Gastroesophageal sphincter (tissue), 4 donors: ENCODE results near the gene RALGPS2. TPM values are rescaled to one million over a fixed set of nuclear protein-coding genes. Genes with fewer than 3 reads are reported as not detected.

ENCODE experiments used
- ATAC-seq: fragments of 150-250 bp; one replicate; pipeline ENCODE4 v1.9.1; 2016; ENCODE audit warnings: mild to moderate bottlenecking, moderate library complexity
- H3K27ac ChIP-seq, 4 donors: fragments of 200-600 bp; sonication (generic) in 3 of 4; 1 replicate in 3 of 4; 2 replicates in 1 of 4; pipeline ENCODE4 v1.5.1; 2016 to 2019
- H3K27me3 ChIP-seq: fragments of 200-600 bp; sonication (generic); one replicate; pipeline ENCODE4 v1.5.1; 2019
- H3K36me3 ChIP-seq, 2 donors: fragments of 200-600 bp; sonication (generic); one replicate each; pipeline ENCODE4 v1.5.1; 2019; ENCODE audit warnings: control low read depth in 1 of 2
- H3K4me1 ChIP-seq, 3 donors: fragments of 200-600 bp; sonication (generic); 1 replicate in 2 of 3; 2 replicates in 1 of 3; pipeline ENCODE4 v1.5.1; 2016 to 2019; ENCODE audit warnings: control low read depth in 2 of 3
- H3K4me3 ChIP-seq, 2 donors: fragments of 200-600 bp; sonication (generic); one replicate each; pipeline ENCODE4 v1.5.1; 2019; ENCODE audit warnings: mild to moderate bottlenecking in 1 of 2, moderate library complexity in 1 of 2
- H3K9me3 ChIP-seq, 3 donors: fragments of 200-600 bp; sonication (generic); one replicate each; pipeline ENCODE4 v1.5.1; 2017 to 2019; ENCODE audit warnings: control low read depth in 2 of 3
- EP300 ChIP-seq: sonication (generic); formaldehyde crosslinking; IDR thresholded peaks from one replicate; pipeline ENCODE4 v1.6.1; 2017; ENCODE audit warnings: antibody characterized with exemption, mild to moderate bottlenecking
- POLR2A ChIP-seq, 2 donors: fragments of 450-650 bp; IDR thresholded peaks; one replicate each; pipeline ENCODE4 v1.6.1; 2017; ENCODE audit warnings: antibody characterized with exemption in 2 of 2, mild to moderate bottlenecking in 2 of 2, moderate library complexity in 1 of 2
- POLR2AphosphoS5 ChIP-seq: sonication (generic); formaldehyde crosslinking; IDR thresholded peaks from one replicate; pipeline ENCODE4 v1.6.1; 2017; ENCODE audit warnings: antibody characterized with exemption
- WGBS, 2 donors: methylation state at CpG; one replicate each; pipeline ENCODE4 v1.1.5; 2018; ENCODE audit warnings: low coverage in 1 of 2; 5-methylcytosine and 5-hydroxymethylcytosine counted together
- total RNA-seq, 4 donors: library from RNA; depleted of rRNA; stranded (reverse); fragments of >200 nt; gene quantifications; one replicate each; pipeline ENCODE4 v1.1.0, GENCODE V29; 2016
- TF ChIP-seq, protein P1 (sequence below), 4 experiments: fragments of 200-600 bp in 2 of 4; fragments of 450-650 bp in 2 of 4; sonication (generic) in 1 of 4; IDR thresholded peaks; one replicate each; pipeline ENCODE4 v1.5.1; 2017 to 2019; ENCODE audit warnings: antibody characterized with exemption in 4 of 4, mild to moderate bottlenecking in 2 of 4, moderate library complexity in 2 of 4

Gene RALGPS2
- total RNA-seq, result 10 to 100 TPM; 12.0 to 17.7 (median 15.1) TPM

DNA sequence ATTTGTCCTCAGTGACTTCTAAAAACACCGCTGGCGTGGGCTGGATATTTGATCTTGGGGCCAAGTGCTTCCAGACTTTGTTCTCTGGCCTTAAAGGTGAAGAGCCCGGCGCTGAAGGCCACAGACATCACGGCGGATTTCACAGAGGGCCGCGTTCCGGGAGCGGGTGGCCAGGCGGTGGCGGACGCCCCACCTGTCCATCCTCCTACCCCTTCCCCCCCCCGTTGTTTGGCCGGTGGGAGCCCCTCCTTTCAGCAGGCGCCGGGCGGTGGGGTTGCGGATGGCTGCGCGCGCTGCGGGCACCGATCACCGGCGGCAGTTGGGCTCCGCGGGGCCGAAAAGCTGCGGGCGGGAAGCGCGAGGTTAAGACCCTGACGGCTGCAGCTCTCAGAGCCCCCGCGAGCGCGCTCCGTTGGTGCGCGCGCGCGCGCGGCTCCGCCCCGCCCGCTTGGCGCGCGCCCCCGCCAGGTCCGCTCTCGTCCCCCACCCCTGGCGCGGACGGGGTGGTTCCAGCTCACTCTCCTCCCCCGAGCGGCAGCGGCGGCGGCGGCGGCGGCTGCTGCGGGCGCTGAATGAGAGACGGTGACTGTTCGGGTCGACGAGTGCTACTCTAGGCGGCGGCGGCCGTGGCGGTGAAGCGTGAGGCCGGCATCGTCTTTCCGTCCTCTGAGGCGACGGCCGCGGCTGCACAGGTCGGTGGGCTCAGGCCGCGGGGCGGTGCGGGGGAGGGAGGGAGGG lies at the start of gene RALGPS2:
RALGPS2 (plus strand) TSS at position 517 of the 738 bp plus-strand sequence. CDS start 51,521 bp downstream, outside the sequence.
- peaks cover 0 to 30% (median 0%) of the 10 kb centered on the region in 3 donors for H3K4me1 ChIP-seq
- peak within 1 kb of the TSS in 3 of 4 donors; percentile 75 to 88 (median 85) for H3K27ac ChIP-seq
- H3K4me3 ChIP-seq, result peak within 1 kb of the TSS; percentile 75 to 93
- ATAC-seq, result peak; percentile 87
- TF ChIP-seq POLR2A (IDR thresholded peaks at IDR 0.05) (peak; percentile 34 to 44), EP300 (no peak), POLR2AphosphoS5 (peak; percentile 49)
- TF ChIP-seq, protein P1, sequence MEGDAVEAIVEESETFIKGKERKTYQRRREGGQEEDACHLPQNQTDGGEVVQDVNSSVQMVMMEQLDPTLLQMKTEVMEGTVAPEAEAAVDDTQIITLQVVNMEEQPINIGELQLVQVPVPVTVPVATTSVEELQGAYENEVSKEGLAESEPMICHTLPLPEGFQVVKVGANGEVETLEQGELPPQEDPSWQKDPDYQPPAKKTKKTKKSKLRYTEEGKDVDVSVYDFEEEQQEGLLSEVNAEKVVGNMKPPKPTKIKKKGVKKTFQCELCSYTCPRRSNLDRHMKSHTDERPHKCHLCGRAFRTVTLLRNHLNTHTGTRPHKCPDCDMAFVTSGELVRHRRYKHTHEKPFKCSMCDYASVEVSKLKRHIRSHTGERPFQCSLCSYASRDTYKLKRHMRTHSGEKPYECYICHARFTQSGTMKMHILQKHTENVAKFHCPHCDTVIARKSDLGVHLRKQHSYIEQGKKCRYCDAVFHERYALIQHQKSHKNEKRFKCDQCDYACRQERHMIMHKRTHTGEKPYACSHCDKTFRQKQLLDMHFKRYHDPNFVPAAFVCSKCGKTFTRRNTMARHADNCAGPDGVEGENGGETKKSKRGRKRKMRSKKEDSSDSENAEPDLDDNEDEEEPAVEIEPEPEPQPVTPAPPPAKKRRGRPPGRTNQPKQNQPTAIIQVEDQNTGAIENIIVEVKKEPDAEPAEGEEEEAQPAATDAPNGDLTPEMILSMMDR (IDR thresholded peaks at IDR 0.05), result peak in 2 of 4 experiments; percentile 6 to 14
- no peaks in the 10 kb centered on the region for H3K27me3 ChIP-seq
- WGBS, 2 donors, result 8 to 11% methylated on average over 5 to 13 of the region's 90 CpGs
- no peaks in the 10 kb centered on the region for H3K9me3 ChIP-seq
- H3K36me3 ChIP-seq, result no peaks in the 10 kb centered on the region

DNA sequence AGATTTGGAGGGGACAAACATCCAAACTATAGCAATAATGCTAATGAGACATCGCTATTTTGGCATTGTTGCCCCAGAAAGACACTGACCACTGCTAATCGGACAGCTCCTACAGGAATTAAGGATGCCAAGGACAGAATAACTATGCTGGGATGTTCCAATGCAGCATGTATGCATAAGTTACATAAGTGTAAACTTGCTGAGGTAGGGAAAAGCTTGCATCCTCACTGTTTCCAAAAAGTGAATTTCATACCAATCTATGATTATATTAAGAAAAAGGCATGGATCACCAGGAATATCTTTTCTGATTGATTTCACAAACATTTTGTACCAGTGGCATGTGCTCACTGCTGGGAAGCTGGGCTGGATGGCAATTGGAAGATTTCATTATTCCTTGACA lies 45.8 kb upstream of the RALGPS2 start:
- Histone ChIP-seq H3K27ac (no peak overlapping the region), H3K9me3 (no peaks in the 10 kb centered on the region), H3K36me3 (no peaks in the 10 kb centered on the region), H3K4me3 (no peak overlapping the region), H3K27me3 (no peaks in the 10 kb centered on the region), H3K4me1 (no peaks in the 10 kb centered on the region)
- 82 to 88% methylated on average over 2 of the region's 2 CpGs for whole genome bisulfite sequencing, 2 donors
- no peak for ATAC-seq
- no peak for TF ChIP-seq POLR2A (IDR thresholded peaks at IDR 0.05)
- no peak for TF ChIP-seq EP300
- TF ChIP-seq POLR2AphosphoS5, result no peak

DNA sequence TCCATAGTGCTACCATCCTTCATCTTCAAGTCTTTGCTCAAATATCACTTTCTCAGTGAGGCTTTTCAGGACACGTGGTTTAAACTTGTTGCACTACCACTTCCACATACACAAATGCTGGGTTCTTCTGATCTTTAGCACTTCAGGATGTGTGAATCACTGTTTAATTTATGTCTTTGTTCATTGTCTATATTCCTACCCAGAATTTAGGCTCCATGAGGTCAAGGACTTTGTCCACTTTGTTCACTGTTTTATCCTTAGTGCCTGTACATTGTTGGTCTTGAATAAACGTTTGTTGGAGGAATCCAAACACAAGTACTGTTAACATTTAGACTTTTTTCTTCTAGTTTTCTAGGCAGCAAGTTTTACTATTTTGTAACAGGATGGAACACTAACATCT lies 42.6 kb upstream of the RALGPS2 start:
- Histone ChIP-seq H3K4me3 (no peak overlapping the region), H3K4me1 (no peaks in the 10 kb centered on the region), H3K9me3 (no peaks in the 10 kb centered on the region), H3K27me3 (no peaks in the 10 kb centered on the region), H3K36me3 (no peaks in the 10 kb centered on the region), H3K27ac (no peak overlapping the region)
- WGBS, 2 donors, result 20 to 34% methylated on average over 1 to 2 of the region's 2 CpGs
- TF ChIP-seq, protein P1 (IDR thresholded peaks at IDR 0.05), result no peak
- TF ChIP-seq POLR2AphosphoS5 (no peak), EP300 (no peak), POLR2A (IDR thresholded peaks at IDR 0.05) (no peak)
- no peak for ATAC-seq

GRCh38 chr1:178682886-178683285 lies 42.2 kb upstream of the RALGPS2 start:
- H3K4me3 ChIP-seq, result no peak overlapping the region
- TF ChIP-seq POLR2A (IDR thresholded peaks at IDR 0.05) (no peak), EP300 (no peak), POLR2AphosphoS5 (no peak)
- TF ChIP-seq, protein P1 (IDR thresholded peaks at IDR 0.05), result no peak
- H3K27ac ChIP-seq, result no peak overlapping the region
- ATAC-seq, result no peak
- no peaks in the 10 kb centered on the region for H3K4me1 ChIP-seq
- H3K9me3 ChIP-seq, result no peaks in the 10 kb centered on the region
- H3K36me3 ChIP-seq, result no peaks in the 10 kb centered on the region
- 94% methylated on average over 2 of the region's 2 CpGs; no CpG with 5 or more reads in 1 of the 2 donors for WGBS, 2 donors
- no peaks in the 10 kb centered on the region for H3K27me3 ChIP-seq

DNA sequence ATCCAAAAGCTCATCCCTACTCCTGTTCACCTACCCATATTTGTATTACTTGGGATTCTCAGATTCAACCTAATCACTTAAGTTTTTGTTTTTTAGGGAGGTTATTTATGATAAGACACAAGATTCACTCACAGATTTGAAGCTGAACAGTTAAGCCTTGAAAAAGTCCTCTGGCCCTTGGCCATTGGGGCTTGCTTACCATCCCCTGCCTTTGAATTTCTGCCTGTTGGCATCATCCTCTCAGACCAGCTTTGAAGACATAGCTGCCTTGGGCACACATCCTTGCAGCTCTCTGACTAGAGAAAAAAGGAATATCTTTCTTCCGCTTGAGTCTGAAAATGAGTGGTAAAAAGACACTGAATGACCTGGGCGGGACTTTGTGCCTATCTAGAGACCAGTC lies 41.8 kb upstream of the RALGPS2 start:
- H3K36me3 ChIP-seq, result no peaks in the 10 kb centered on the region
- no peaks in the 10 kb centered on the region for H3K27me3 ChIP-seq
- no peaks in the 10 kb centered on the region for H3K9me3 ChIP-seq
- H3K4me1 ChIP-seq, result no peaks in the 10 kb centered on the region
- TF ChIP-seq EP300 (no peak), POLR2A (IDR thresholded peaks at IDR 0.05) (no peak)
- TF ChIP-seq, protein P1 (IDR thresholded peaks at IDR 0.05), result no peak
- no peak for ATAC-seq
- no peak overlapping the region for H3K4me3 ChIP-seq
- WGBS, 2 donors, result 96% methylated on average over 2 of the region's 2 CpGs; no CpG with 5 or more reads in 1 of the 2 donors
- H3K27ac ChIP-seq, result no peak overlapping the region
